NCI-H2171 (cell line): ENCODE measurements around the gene ARHGEF39.

ENCODE experiments used
- DNase-seq: peaks from one replicate; lab custom pipeline; 2025; lab: John Stamatoyannopoulos, UW

The ARHGEF39 gene, protein sequence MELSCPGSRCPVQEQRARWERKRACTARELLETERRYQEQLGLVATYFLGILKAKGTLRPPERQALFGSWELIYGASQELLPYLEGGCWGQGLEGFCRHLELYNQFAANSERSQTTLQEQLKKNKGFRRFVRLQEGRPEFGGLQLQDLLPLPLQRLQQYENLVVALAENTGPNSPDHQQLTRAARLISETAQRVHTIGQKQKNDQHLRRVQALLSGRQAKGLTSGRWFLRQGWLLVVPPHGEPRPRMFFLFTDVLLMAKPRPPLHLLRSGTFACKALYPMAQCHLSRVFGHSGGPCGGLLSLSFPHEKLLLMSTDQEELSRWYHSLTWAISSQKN

DNA sequence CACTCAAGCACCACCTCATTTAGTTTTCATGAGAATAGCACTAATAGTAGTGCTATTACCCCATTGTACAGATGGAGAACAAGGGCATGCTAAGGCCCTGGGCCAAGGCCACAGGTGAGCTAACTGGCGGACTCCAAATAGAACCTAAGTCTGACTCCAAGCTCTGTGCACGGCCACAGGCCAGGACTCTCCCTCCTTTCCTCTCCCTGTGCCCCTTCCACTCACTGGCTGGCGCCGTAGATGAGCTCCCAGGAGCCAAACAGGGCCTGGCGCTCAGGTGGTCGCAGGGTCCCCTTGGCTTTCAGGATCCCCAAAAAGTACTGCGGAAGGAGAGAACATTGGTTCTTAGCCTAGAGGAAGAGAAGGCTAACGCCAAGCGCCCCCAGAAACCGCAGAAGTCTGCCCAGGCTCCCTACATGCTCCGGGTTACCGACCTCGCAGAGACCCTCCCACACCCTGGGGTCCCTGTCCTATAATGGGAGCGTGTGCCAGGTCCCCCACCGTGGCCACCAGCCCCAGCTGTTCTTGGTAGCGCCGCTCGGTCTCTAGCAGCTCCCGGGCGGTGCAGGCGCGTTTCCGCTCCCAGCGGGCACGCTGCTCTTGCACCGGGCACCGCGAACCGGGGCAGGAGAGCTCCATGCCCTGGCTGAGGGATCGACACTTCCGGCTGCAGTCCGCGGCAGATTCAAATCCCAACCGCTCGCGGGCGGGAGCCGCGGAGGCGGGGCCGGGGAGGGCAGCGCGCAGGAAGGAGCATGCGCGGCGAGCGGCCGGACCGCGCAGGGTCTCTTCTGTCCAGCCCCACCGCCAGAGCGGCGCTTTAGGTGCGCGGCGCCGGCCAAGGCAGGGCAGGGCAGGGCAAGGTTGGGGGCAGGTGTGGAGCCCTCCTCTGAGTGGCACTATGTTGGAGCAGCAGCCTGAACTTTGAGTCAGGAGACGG is at the start of gene ARHGEF39:
Gene ARHGEF39, minus strand, starts transcription at position 665 of the 940 bp plus-strand sequence. Its CDS starts 26 bp downstream, at position 639.
- DNase-seq = no peak

DNA sequence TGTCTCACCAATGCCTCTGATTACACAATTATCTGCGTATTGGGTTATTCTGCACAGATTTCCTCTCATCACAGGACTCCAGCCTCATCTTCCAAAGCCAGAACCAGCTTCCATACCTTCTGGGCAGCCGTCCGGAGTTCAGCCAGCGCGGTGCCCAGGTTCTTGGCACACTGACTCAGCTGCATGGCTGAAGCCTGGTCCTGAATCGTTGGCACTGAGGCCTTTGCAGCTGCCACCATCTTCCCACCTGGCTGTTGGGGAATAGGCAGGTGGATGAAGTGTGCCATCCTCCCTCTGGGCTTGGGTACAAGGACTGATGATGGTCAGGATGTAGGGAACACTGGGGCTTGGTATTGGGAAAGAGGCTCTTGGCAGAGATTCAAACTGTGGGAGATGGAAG is 49.1 kb upstream of the ARHGEF39 start:
- DNase-seq = no peak

- DNase-seq = no peak
Measured at GRCh38 chr9:35713578-35713977, 48.6 kb upstream of the ARHGEF39 start.

GRCh38 chr9:35712762-35713400 is 47.9 kb upstream of the ARHGEF39 start:
- DNase-seq = no peak

DNA sequence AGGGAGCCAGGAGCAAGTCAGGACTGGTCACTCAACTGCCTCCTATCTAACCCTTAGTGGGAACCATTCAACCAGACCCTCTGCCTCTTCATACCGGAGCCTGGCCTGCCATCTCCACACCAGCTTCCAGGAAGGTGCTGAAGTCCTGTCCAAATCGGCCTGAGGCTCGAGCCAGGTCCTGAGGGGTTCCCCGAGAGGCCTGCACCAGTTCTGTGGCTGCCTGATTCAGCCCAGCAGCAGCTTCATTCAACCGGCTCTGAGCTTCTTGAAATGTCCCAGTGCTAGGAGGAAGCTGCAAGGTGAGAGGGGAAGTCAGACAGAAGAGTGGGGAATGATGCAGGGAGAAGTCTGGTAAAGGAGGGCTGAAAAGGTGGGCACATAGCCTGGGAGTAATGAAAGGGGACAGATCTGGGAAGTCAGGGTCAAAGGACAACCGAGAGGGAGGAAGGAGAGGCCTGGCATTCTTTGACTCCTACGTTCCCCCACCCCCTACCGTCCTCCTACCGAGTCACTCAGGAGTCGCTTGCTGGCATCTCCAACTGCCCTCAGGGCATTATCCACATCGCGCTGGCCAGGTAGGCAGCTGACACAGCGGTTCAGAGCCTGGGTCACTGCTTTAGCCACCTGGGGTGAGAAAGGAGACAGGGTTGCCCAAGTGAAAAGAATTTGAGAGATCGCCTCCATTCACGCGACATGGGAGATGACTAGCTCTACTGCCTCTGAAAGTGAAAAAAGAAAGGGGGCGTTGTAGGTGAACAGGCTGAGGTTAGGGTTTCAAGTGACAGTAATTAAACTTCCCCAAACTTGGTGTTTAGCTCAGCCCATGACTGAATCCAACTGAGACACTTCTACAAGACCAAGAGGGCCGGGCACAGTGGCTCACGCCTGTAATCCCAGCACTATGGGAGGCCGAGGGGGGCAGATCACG is 46.8 kb upstream of the ARHGEF39 start:
- no peak for DNase-seq

DNA sequence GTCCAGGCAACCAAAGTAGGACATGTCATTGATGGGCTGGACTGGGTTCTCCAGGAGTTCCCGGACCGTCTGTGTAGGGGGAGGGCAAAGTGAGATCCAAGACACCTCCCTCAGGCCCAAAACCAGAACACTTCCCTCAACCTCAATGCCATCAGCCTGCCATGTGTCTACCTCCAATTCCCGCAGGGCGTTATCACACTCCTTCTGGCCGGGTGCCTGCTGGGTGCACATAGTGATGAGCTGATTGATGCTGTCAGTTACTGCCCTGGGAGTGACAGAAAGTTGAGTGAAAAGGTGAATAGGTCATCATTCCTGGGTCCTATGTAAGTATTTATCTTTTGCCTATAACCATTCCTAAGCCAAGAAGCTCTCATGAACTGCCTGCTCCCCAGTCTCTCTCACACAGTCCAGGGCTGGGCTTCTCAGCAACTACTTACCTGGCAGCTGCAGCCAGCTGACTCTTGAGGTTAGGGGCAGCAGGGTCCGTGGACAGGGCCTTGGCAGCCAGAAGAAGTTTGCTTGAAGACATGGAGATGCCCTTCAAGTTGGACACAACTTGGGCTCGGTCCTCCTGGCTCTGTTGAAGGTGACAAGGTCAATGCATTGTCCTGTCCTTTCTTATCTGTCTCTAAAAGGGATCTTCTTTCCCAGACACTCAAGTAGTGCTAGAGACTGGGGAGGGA is 46.0 kb upstream of the ARHGEF39 start:
- no peak for DNase-seq

- DNase-seq = no peak
Measured at GRCh38 chr9:35708146-35708545, 43.2 kb upstream of the ARHGEF39 start.

GRCh38 chr9:35706951-35707350 is 42.0 kb upstream of the ARHGEF39 start:
- no peak for DNase-seq

GRCh38 chr9:35705836-35706430 is 40.9 kb upstream of the ARHGEF39 start:
- DNase-seq = no peak

DNA sequence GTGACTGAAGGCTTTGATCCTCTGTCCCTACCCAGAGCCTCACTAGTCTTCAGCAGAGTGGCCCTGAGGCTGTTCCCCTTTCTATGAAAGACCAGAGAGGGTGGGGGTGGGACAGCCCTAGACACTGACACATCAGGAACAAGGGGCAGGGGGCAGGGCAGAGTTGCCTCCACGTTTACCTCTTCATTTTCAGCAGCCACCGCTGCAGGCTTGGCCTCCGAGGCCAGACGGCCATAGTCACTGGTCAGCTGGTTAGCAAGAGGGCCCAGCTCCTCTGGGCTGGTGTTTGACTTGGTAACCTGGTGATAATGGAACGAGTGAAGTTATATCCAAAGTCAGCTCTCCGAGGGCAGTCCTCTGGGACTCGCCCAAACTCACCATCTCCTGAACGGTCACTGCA is 40.4 kb upstream of the ARHGEF39 start:
- no peak for DNase-seq

DNA sequence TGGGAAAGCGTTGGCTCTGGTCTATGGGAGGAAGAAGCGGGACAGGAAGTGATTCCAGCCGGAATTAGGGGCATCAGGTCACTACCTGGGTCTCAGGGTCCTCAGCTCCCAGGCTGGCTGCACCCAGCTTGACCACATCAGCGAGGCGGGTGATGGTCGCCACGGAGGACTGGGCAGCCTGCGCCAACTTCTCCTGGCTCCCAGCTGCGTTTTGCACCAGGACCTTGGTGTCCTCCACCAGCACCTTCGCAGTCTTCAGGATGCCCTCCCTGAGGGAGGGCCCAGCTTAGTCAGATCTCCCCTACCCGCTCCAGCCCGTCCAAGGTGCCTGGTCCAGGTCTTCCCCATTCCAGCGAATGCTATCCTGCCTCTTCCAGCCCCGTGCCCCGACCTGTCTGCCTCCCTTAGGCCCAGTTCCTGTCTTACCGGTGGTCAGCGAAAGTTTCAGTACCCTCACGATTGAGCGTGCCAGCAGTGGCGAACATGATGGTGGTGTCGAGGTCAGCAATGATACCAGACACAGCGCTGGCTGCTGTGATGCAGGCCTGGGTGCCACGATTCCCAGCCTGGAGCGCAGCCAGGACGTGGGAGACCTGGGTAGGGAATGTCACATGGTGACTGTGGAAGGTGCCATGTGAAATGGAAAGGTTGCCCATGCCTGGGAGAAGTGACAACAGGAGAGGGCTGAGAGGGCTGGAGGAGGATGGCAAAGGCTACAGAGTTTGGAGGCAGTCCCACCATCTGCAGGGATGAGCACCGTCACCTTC is 39.1 kb upstream of the ARHGEF39 start:
- DNase-seq = no peak

DNA sequence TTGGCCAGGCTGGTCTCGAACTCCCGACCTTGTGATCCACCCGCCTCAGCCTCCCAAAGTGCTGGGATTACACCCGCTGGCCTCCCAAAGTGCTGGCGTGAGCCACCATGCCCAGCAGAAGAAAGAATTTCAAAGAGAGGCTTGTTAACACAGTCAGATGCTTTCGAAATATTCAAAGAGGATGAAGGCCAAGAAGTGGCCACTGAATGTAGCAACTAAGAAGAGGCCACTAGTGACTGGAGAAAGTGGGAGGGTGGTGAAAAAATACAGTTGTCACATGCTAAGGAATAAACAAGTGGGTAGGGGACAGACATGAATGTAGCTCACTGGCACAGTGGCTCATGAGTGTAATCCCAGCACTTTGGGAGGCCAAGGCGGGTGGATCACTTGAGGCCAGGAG is 37.7 kb upstream of the ARHGEF39 start:
- DNase-seq = no peak

DNA sequence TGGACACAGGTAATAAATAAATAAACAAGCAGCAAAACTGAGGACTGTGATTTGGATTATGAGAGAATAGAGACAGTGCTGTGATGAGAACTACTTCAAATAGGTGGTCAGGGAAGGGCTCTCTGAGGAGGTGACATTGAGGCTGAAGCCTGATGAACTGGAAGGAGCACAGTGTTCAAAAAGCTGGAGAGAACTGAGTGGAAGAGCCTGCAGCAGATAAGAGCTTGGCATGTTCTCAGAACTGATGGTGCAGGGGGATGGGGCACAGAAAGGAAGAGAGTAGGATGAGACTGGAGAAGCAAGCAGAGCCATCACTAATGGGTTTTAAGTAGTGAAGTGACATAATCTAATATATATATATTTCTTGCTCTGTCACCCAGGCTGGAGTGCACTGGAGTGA is 35.9 kb upstream of the ARHGEF39 start:
- DNase-seq = no peak

DNA sequence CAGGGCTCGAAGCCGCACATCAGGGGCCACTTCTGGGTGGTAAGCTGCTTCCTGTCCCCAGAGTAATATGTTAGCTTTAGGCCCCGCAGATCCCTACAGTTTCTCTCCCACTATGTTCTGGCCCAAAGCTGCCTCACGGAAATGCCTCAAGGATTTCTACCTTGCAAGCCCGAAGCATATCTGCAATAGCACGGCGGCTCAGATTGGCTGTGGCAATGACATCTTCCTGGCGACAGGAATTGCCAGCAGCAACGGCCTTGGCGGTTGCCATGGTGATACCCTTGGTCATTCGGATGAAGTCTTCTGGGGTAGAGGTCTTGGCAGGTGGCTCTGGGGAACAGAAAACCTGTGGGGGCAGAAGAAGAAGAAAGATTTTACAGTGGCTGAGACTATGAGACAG is 35.0 kb upstream of the ARHGEF39 start:
- no peak for DNase-seq

GRCh38 chr9:35698231-35698630 is 33.2 kb upstream of the ARHGEF39 start:
- DNase-seq = no peak

- no peak for DNase-seq
Measured at GRCh38 chr9:35697486-35697885, 32.5 kb upstream of the ARHGEF39 start.

- DNase-seq = no peak
Measured at GRCh38 chr9:35696520-35697215, 31.7 kb upstream of the ARHGEF39 start.

DNA sequence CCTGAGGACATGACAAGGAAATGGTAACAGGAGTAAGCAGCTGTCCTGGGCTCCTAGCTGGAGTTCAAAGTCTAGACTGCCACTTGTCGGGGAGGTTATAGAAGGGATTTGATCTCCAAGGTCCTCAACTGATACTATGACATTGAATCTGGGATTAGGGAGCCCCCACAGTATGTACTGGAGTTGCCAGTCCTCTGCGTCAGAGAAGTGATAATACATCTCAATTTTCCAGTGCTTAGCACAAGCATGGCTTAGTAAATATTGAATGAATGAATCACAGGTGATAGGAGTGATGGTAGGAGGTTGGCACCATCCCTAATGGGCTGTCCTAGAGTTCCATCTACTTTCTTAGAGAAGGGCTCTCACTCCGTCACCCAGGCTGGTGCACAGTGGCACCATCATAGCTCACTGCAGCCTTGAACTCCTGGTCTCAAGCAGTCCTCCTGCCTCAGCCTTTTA is 31.0 kb upstream of the ARHGEF39 start:
- DNase-seq = no peak

- DNase-seq = no peak
Measured at GRCh38 chr9:35691757-35692301, 26.8 kb upstream of the ARHGEF39 start.
